ENCODE measurements around the gene TMEM150C. TPM values are rescaled to one million over a fixed set of nuclear protein-coding genes. Genes with fewer than 3 reads are reported as not detected.

Gene TMEM150C
- total RNA-seq, 1 donor from 2014 or later, result 10.6 TPM

- intact Hi-C loops (cut with DNase I), result loop anchor here (5.0 kb wide), 1 partner anchor 800 kb away; no protein-coding TSS in a partner anchor
- no peaks in the 10 kb centered on the region for H3K27me3 ChIP-seq
These were observed 99.4 kb downstream of the TMEM150C start for GRCh38 chr4:82462415-82462831.

GRCh38 chr4:82461710-82462109 lies 100.1 kb downstream of the TMEM150C start:
- peak overlapping the region; percentile 31 for H3K27ac ChIP-seq
- no peak for DNase-seq (ENCODE audit: extremely low spot score in 2 of 2)
- intact Hi-C loops (cut with DNase I), result loop anchor here (5.0 kb wide), 1 partner anchor 801 kb away; no protein-coding TSS in a partner anchor

More at GRCh38 chr4:82462415-82462831, 99.4 kb downstream of the TMEM150C start:
- peak in 1 of 2 donors; percentile 97 for DNase-seq (ENCODE audit: extremely low spot score in 2 of 2)
- no peak overlapping the region for H3K4me3 ChIP-seq
- TF ChIP-seq POLR2A (IDR thresholded peaks at IDR 0.05) (no peak), CTCF (IDR thresholded peaks at IDR 0.05) (peak; percentile 35 to 94 (median 54)), POLR2AphosphoS5 (IDR thresholded peaks at IDR 0.05; ENCODE audit: insufficient read depth in 1 of 2, low read depth in 1 of 2) (peak in 1 of 2 donors; percentile 19)
- peaks cover 0 to 23% of the 10 kb centered on the region in 2 donors for H3K36me3 ChIP-seq
- H3K27ac ChIP-seq, result peak overlapping the region; percentile 31
- H3K4me1 ChIP-seq, result no peaks in the 10 kb centered on the region
- no peaks in the 10 kb centered on the region for H3K9me3 ChIP-seq

GRCh38 chr4:82458729-82459128 lies 103.1 kb downstream of the TMEM150C start:
- Histone ChIP-seq H3K4me1 (no peaks in the 10 kb centered on the region), H3K4me3 (no peak overlapping the region), H3K36me3 (peaks cover 0 to 44% of the 10 kb centered on the region in 2 donors), H3K27ac (no peak overlapping the region), H3K9me3 (no peaks in the 10 kb centered on the region), H3K27me3 (no peaks in the 10 kb centered on the region)
- TF ChIP-seq POLR2AphosphoS5 (IDR thresholded peaks at IDR 0.05; ENCODE audit: insufficient read depth in 1 of 2, low read depth in 1 of 2), result no peak
- TF ChIP-seq CTCF (IDR thresholded peaks at IDR 0.05), result no peak
- TF ChIP-seq POLR2A (IDR thresholded peaks at IDR 0.05), result no peak
- no peak for DNase-seq (ENCODE audit: extremely low spot score in 2 of 2)
- intact Hi-C loops (cut with DNase I), result loop anchor here (5.0 kb wide), 1 partner anchor 284 kb away; no protein-coding TSS in a partner anchor

More at GRCh38 chr4:82461710-82462109, 100.1 kb downstream of the TMEM150C start:
- Histone ChIP-seq H3K9me3 (no peaks in the 10 kb centered on the region), H3K4me1 (no peaks in the 10 kb centered on the region), H3K27me3 (no peaks in the 10 kb centered on the region), H3K36me3 (peaks cover 0 to 31% of the 10 kb centered on the region in 2 donors), H3K4me3 (no peak overlapping the region)
- no peak for TF ChIP-seq CTCF (IDR thresholded peaks at IDR 0.05)
- no peak for TF ChIP-seq POLR2A (IDR thresholded peaks at IDR 0.05)
- no peak for TF ChIP-seq POLR2AphosphoS5 (IDR thresholded peaks at IDR 0.05; ENCODE audit: insufficient read depth in 1 of 2, low read depth in 1 of 2)

GRCh38 chr4:82457266-82457665 lies 104.5 kb downstream of the TMEM150C start:
- Histone ChIP-seq H3K4me3 (no peak overlapping the region), H3K27ac (no peak overlapping the region), H3K36me3 (peaks cover 0 to 52% of the 10 kb centered on the region in 2 donors), H3K9me3 (no peaks in the 10 kb centered on the region), H3K27me3 (no peaks in the 10 kb centered on the region), H3K4me1 (no peaks in the 10 kb centered on the region)
- no peak for DNase-seq (ENCODE audit: extremely low spot score in 2 of 2)
- intact Hi-C loops (cut with DNase I), result loop anchor here (5.0 kb wide), 1 partner anchor 285 kb away; no protein-coding TSS in a partner anchor
- TF ChIP-seq CTCF (IDR thresholded peaks at IDR 0.05) (no peak), POLR2A (IDR thresholded peaks at IDR 0.05) (no peak), POLR2AphosphoS5 (IDR thresholded peaks at IDR 0.05; ENCODE audit: insufficient read depth in 1 of 2, low read depth in 1 of 2) (no peak)

GRCh38 chr4:82452026-82452425 lies 109.8 kb downstream of the TMEM150C start:
- Histone ChIP-seq H3K36me3 (peaks cover 0 to 45% of the 10 kb centered on the region in 2 donors), H3K4me1 (no peaks in the 10 kb centered on the region), H3K9me3 (no peaks in the 10 kb centered on the region), H3K27me3 (no peaks in the 10 kb centered on the region), H3K27ac (no peak overlapping the region), H3K4me3 (no peak overlapping the region)
- TF ChIP-seq POLR2AphosphoS5 (IDR thresholded peaks at IDR 0.05; ENCODE audit: insufficient read depth in 1 of 2, low read depth in 1 of 2) (no peak), POLR2A (IDR thresholded peaks at IDR 0.05) (no peak), CTCF (IDR thresholded peaks at IDR 0.05) (no peak)
- DNase-seq (ENCODE audit: extremely low spot score in 2 of 2), result no peak
- intact Hi-C loops (cut with DNase I), result no loop called here
